DMS79 treated with DMSO at 0.1 percent for 48 hours (cell line): Measurements from ENCODE around the gene ZNF333.
"Not testable (repeated sequence)": the region's sequence is repeated elsewhere in the genome, so short reads cannot be mapped to it uniquely, and the experiment has no call there.

Source experiments
- DNase-seq: peaks from one replicate; lab custom pipeline; 2025; lab: John Stamatoyannopoulos, UW

ZNF333 gene

DNA sequence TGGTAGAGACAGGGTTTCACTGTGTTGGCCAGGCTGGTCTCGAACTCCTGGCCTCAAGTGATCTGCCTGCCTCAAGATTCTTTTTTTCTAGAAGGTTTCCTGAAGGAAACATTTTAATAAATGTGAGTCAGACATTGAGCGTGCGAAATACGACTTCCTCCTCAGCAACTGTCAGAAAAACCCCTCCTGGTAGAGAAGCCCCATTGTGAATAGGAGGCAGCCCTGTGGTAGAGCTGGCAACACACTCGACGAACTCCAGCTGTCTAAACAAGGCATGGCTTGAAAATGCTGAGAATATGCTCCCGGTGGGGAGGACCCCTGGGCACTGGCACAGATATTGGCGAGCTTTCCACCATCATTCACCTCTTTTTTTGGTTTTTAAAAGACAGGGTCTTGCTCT lies 9.8 kb downstream of the ZNF333 start:
- no peak for DNase-seq

DNA sequence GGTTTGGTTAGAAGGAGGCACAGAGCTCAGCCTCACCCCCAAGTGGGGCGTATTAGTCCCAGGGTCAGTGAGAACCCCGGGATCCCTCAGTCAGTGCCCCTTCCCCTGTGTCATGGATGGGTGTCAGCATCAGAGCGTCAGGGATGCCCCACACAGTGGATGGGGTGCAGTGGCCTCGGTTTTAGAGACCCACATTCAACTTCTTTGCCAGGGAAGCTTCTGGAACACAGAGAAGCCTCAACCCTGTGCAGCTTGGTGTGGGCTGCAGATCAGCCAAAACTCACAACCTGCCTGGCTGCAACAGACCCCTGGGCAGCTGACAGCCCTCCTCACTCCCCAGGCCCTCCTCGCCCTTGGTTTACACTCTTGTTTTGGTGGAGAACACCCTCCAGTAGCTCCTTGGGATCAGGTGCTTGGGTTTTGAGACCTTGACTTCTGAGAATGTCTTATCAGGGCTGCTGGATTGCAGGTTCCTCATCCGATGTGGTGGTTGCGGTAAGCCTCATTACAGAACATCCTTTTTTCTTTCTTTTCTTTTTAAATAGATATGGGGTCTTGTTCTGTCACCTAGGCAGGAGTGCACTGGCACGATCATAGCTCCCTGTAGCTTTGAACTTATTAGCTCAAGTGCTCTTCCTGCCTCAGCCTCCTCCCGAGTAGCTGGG lies 11.0 kb downstream of the ZNF333 start:
- DNase-seq, result no peak

DNA sequence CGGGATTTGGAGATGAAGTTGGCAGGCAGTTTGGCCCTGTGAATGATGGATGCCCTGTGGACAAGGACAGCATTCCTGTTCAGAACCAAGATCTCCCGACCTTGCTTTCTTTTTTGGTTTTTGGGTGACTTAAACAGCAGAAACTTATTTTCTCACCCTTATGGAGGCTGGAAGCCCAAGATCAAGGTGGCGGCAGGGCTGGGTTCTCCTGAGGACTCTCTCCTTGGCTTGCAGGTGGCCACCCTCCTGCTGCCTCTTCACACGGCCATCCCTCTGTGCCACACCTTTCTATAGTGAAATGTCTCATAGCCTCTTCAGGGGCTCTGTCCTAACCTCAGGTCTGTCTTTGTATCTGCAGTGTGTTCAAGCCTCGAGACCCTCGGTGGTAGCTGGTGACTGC lies 14.0 kb downstream of the ZNF333 start:
- DNase-seq, result no peak

DNA sequence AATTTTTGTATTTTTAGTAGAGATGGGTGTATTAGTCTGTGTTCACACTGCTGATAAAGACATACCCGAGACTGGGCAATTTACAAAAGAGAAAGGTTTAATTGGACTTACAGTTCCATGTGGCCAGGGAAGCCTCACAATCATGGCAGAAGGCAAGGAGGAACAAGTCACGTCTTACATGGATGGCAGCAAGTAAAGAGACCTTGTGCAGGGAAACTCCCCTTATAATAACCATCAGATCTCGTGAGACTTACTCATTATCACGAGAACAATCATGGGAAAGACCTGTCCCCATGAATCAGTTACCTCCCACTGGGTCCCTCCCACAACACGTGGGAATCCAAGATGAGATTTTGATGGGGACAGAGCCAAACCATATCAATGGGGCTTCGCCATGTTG lies 14.6 kb downstream of the ZNF333 start:
- DNase-seq, result no peak

DNA sequence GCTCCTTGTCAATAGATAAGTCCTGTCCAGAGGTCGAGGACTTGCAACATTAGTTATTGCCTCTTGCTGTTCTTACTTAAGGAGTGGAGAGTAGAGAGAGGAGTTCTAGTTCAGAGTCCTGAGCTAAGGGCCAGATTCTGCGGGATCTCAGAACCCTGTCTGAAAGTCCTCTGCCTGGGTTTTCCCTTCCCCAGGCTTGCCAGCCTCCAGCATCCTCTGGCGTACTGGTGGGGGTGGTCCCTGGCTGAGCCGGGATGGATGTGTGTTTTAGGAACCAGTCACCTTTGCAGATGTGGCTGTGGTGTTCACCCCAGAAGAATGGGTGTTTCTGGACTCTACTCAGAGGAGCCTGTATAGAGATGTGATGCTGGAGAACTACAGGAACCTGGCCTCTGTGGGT lies 26.0 kb downstream of the ZNF333 start:
- no peak for DNase-seq

DNA sequence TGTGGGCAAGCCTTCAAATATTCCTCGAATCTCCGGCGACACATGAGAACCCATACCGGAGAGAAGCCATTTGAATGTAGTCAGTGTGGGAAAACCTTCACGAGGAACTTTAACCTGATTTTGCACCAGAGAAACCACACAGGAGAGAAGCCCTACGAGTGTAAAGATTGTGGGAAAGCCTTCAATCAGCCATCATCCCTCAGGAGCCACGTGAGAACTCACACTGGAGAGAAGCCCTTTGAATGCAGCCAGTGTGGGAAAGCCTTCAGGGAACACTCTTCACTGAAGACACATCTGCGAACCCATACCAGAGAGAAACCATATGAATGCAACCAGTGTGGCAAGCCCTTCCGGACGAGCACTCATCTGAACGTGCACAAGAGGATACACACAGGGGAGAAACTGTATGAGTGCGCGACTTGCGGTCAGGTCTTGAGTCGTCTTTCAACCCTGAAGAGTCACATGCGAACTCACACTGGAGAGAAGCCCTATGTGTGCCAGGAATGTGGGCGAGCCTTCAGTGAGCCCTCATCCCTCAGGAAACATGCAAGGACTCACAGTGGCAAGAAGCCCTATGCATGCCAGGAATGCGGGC lies 28.8 kb downstream of the ZNF333 start:
- DNase-seq, result no peak

DNA sequence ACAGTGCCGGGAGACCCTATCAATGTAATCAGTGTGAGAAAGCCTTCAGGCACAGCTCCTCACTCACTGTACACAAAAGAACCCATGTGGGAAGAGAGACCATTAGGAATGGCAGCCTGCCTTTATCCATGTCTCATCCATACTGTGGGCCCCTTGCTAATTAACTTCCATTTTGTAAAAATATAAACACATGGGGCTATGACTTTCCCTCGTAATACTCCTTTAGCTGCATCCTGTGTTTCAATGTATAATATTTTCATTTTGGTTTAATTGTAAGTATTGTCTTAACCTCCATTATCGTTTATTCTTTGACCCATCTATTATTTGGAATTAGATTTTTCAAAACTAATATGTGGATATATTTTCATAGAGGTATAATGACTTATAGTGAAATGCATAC lies 29.3 kb downstream of the ZNF333 start:
- DNase-seq, result no peak

DNA sequence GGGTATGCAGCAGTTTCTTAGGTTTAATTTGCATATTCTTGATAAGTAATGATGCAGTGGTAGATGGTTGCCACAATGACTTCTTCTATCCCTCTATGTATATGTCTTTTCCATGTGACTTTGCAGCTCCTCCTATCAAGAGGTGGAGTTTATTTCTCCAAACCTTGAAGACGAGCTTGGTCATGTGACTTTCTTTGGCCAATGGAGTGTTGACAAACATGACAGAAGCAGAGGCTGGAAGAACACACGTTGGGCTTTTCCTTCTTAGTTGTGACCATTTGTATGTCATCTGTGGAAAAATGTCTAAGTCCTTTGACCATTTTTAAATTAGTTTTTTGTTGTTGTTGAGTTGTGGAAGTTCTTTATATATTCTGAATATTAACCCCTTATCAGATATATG lies 32.3 kb downstream of the ZNF333 start:
- DNase-seq, result no peak

DNA sequence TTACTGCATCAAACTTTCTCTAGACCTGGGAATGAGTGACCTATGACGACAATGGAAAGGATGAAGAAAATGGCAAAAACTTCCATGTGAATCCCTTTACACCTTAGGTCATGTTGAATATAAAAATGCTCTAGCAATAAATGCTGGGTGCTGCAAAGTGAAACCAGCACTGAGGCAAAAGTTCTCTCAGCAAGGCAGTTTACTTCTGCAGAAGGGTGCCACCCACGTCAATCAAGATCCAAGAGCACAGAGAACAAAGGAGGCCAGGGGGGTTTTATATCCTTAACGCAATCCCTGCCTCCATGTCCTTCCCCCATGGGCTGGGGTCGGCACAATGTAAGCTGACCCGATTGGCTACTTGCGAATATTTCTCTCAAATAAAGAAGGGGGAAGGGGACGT lies 38.7 kb downstream of the ZNF333 start:
- DNase-seq, result no peak

DNA sequence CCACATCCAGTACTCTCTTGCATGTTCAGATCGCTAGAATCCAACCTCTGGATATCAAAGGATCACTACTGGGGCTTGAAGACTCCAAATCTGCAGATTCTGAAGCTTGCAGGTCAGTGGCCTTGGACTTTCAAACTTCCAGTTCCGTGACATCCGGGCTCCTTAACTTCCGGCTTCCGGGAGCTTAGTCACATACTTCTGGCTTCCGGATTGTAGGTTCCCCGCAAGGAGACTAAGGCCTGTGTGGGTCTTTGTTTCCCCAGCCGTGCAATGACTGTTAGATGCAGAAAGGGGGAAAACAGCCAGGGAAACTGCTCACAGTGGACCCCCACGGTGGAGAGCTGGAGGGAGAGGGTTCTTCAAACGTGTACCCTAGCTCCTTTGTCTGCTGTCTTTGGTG lies 41.4 kb downstream of the ZNF333 start:
- DNase-seq, result no peak

DNA sequence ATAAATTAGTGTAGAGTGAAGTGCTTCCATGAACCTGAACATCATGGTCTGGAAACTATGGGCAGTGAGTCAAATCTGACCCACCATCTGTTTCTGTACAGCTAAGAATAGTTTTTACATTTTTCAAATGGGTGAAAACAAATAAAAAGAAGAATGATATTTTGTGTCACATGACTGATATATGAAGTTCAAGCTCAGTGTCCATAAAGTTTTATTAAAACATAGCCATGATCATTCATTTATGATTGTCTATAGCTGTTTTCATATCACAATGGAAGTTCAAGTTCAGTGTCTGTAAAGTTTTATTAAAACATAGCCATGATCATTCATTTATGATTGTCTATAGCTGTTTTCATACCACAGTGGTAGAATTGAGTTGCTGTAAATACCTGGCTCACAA lies 42.7 kb downstream of the ZNF333 start:
- DNase-seq, result no peak

DNA sequence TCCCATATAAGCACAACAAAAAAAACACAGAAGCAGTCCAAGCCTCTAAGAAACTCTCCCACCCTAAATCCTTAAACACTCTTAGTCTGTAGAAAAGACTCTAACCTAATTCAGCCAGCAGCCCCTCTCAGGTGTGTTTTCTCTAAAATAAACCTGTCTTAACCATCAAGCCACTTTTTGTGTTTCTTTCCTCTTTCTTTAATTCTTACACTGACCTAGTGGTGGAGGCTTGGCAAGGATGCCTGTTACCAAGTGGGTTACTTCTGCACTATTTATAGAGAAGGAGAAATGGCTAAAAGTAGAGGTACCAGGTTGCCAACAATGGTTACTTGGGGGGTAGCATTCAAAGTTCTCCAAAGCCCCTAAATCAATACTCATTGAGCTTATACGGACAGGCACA lies 43.7 kb downstream of the ZNF333 start:
- no peak for DNase-seq

DNA sequence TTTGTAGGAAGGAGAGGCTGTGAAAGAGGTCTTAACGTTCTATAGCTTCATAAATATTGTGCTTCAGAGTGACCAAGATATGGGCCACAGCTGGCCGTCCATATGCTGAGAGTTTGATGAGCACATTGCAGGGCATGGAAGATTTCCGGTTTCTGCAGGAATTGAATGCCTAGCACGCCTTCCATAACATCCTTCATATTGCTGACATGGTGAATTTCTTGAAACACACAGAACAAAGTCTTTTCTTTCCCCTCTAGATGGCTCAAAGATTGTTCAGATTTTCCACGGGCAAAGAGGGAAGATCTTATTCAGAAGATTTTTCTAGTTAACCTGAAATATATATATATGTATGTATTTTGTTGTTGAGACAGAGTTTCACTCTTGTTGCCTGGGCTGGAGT lies 46.1 kb downstream of the ZNF333 start:
- DNase-seq, result no peak

DNA sequence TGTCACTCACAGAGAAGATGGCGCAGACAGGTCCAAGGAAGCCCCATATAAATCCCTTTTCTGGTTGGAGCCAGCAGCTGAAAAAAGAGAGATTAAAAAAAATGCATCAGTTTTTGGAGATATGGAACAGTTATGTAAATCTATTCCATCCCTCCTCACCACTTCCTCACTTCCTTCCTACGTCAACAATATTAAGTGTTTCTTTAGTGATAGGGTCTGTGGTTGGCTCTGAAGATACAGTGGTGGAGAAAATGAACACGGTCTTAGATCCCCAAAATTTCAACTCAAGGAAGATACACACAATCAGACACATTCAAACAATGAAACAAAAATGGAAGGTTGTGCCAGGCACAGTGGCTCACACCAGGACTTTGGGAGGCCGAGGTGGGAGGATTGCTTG lies 57.0 kb downstream of the ZNF333 start:
- DNase-seq, result no peak

DNA sequence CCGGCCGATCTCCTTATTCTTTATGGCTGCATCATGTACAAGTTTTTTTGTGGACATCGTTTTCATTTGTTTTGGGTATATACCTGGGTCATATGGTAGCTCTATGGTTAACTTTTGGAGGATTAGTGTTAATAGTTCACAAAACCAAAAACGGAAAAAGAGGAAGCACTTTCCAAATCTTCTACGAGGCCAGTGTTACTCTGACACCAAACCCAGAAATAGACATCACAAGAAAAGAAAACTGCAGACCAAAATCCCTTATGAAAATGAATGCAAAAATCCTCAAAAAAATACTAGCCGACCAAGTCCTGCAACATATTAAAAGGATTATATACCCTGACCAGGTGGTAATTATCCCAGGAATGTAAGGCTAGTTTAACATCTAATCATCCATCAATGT lies 58.8 kb downstream of the ZNF333 start:
- no peak for DNase-seq

DNA sequence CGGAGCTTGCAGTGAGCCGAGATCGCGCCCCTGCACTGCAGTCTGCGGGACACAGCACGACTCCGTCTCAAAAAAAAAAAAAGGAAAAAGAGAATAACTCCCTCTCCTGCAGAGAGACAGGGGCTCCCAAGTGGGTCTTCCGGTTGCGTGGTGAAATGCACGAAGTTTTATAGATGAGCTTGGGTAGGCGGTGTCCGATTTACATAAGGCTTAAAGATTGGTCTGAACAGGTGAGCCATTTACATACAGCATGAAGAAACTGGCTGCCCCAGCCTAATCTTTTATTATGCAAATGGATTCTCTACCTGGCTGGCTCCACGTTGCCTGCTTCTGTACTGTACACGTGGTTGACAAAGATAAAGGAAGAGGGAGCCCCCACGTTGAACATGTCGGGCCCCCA lies 69.0 kb downstream of the ZNF333 start:
- DNase-seq, result peak; percentile 69

DNA sequence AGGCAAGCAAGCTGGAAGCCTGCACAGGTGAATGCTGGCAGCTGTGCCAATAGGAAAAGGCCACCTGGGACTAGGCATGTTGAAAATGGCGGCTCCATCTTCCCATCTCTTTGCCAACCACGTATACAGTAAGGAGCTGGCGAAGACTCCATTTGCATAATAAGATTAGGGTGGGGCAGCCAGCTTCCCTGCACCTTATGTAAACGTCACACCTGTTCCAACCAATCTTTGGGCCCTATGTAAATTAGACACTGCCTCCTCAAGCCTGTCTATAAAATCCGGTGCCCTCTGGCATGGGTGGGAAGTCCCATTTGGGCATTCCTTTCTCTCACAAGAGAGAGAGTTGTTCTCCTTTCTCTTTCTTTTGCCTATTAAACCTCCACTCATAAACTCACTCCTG lies 71.8 kb downstream of the ZNF333 start:
- no peak for DNase-seq

DNA sequence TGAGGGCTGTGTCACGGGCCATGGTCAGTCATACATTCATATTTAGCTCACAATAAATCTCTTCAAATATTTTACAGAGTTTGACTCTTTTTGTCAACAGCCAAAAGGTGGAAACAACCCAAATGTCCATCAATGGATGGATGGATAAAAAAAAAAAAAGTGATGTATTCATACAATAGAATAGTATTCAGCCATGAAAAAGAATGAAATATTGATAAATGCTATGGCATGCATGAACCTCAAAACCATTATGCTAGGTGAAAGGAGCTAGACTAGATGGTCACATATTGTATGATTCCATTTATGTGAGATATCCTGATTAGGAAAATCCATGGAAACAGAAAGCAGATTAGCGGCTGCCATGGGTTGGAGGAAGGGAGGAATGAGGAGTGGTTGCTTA lies 72.3 kb downstream of the ZNF333 start:
- DNase-seq, result no peak

DNA sequence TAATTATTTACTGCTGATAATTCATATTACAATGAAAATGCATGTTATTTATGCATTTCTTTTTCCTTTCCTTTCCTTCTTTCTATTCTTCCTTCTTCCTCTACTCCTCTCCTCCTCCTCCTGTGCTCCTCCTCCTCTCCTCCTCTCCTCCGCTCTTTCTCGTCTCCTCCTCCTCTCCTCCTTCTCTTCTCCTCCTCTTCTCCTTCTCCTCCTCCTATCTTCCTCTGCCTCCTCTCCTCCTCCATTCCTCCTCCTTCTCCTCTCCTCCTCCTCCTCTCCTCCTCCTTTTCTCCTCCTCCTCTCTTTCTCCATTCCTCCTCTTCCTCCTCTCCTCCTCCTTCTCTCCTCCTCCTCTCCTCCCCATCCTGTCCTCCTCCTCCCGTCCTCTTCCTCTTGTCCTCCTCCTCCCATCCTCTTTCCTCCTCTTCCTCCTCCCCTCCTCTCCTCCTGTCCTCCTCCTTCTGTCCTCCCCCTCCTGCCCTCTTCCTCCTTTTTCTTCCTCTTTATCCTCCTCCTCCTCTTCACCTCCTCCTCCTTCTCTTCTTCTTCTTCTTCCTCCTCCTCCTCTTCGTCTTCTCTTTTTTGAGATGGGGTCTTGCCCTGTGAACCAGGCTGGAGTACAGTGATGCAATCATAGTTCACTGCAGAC lies 73.8 kb downstream of the ZNF333 start:
- no peak for DNase-seq

DNA sequence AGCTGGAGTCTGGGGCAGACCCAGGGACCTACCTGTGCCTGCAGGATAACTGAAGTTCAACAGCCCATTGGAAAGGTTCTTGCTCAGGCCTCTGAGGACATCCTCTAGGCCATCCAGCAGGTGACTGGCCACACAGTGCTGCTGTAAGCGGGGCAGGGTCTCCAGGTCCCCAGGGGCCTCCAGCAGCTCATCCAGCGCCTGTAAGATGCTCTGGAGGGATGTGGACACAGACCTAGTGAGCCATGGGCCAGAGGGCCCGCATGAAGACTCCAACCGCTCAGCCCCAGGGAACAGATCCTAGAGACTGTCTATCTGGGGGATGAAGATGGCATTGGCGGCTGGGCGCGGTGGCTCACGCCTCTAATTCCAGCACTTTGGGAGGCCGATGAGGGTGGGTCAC lies 74.6 kb downstream of the ZNF333 start:
- no peak for DNase-seq

DNA sequence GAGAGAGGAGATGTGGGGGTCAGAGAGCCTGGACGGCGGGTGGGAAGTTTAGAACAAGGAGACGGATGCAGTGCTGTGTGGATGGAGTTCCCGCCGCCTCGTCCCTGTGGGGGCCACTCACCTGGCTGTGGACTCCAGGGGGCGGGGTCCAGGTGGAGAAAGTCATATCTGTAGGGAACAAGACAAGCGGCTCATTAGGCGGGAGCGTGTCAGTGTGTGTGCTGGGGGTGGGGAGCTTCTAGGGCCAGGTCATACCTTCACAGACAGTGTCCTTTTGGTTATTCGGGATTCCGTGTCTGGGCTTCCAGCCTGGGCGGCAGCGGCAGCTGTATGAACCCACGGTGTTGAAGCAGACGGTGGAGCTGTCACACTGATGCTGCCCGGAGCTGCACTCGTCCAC lies 75.6 kb downstream of the ZNF333 start:
- not testable (repeated sequence) for DNase-seq

DNA sequence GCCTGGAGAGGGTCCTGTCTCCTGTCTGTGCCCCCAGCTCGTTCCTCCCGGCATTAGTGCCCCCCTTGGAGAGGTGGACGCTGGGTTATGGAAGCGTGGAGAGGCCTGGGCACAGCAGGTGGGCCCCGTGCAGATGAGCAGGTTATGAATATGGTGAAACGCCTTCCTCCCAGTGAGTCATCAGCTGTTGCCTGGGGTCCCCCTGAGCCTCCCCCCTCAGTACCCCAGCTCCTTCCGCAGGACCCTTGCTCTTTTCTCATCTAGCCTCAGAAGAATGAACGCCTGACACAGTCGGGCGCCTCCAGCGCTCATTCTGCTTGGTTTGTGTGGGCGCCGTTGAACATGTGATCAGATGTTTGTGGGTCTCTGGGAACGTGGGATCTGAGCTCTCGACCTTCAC lies 76.0 kb downstream of the ZNF333 start:
- DNase-seq, result not testable (repeated sequence)

DNA sequence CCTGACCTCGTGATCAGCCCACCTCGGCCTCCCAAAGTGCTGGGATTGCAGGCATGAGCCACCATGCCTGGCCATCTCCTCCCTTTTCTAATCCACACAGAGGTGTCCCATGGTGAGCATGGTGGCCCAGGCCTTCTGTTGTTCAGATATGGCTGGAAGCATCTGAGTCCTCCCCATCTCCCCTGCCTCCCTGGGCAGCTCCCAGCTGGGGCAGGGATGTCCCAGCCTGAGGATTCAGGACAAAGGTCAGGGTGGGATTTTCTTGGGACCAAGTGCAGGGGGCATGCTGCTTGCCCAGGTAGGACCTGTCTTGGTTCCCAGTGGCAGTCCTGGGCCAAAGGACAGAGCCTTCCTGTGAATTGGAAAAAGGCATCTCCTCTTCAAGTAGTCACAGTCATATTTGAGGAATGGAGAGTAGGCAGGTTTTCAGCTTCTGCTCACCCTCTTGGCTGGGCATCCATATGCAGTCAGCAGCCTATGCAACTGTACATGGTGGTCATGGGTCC lies 77.7 kb downstream of the ZNF333 start:
- no peak for DNase-seq

DNA sequence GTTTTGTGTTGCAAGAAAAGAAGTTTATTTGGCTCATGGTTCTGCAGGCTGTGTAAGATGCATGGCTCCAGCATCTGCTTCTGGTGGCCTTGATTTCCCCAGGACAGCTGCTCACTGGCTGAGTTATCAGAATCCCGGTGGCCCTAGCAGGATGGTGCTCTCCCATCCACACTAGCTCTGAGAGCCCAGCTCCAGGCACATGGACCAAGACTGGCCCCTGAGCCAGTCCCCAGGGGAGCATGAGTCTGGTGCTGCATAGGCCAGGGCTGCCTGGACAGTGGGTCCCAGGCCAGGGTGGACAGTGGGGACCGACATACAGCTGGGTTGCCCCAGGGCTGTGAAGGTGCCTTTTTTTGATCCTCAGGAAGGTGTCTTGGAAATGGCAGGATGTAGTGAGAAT lies 78.2 kb downstream of the ZNF333 start:
- no peak for DNase-seq
